Right lobe of liver (tissue), 4 donors: ENCODE data around the gene DUSP22.

Experiments
- POLR2A ChIP-seq: fragments of 450-650 bp; IDR thresholded peaks from one replicate; pipeline ENCODE4 v1.6.1; 2017; ENCODE audit warnings: antibody characterized with exemption, mild to moderate bottlenecking
- TF ChIP-seq, protein P1 (sequence below), 4 donors: fragments of 200-600 bp in 3 of 4; fragments of 450-650 bp in 1 of 4; IDR thresholded peaks; one replicate each; pipeline versions ENCODE4 v1.5.1 to v1.8.0; 2016 to 2022; ENCODE audit warnings: antibody characterized with exemption in 4 of 4, mild to moderate bottlenecking in 2 of 4
- donor health status: DM: no; HTN: no; CAD: no.
- donor health status: DM: no; HTN: no; CAD: no.
- donor health status: DM: no; HTN: yes; CAD: no.

DNA sequence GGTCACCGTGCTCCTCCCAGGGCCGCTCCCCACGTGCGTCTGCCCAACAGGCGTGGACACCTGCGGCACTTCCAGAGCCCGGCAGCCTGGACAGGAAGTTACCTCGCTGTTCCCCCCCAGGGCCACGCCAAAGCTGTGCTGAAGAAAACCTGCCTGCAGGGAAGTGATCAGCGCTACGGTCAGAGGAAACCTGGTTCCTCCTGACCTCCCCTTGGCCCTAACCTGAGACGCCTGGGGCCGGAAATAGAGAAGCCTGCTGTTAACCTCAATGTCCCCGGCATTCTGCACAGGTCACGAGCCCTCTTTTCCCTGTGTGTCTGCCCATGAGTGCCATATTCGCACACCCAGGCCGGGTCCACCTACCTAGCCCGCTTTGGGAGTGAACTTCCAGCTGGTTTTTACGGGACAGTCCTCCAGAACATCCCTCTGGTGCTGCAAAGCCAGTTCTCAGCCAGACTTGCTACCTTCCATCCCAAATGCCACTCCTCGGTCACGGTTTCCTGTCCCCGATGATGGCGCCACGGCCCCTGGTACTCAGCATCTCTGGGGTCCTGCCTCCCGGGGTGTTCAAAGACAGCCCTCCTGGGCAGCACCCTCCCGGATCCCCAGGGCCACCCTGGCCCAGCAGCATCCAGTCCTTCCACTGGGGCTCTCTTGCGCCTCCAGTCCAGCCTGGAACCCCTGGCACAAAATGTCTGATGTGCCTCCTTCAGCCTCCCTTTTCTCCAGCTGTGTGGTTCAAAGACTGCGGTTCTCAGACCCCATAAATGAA is 87.3 kb downstream of the DUSP22 start:
- TF ChIP-seq POLR2A: no peak
- TF ChIP-seq, protein P1, sequence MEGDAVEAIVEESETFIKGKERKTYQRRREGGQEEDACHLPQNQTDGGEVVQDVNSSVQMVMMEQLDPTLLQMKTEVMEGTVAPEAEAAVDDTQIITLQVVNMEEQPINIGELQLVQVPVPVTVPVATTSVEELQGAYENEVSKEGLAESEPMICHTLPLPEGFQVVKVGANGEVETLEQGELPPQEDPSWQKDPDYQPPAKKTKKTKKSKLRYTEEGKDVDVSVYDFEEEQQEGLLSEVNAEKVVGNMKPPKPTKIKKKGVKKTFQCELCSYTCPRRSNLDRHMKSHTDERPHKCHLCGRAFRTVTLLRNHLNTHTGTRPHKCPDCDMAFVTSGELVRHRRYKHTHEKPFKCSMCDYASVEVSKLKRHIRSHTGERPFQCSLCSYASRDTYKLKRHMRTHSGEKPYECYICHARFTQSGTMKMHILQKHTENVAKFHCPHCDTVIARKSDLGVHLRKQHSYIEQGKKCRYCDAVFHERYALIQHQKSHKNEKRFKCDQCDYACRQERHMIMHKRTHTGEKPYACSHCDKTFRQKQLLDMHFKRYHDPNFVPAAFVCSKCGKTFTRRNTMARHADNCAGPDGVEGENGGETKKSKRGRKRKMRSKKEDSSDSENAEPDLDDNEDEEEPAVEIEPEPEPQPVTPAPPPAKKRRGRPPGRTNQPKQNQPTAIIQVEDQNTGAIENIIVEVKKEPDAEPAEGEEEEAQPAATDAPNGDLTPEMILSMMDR (IDR thresholded peaks at IDR 0.05): no peak
